LNCaP clone FGC (cell line): ENCODE results near the gene LTBP1.

ENCODE experiments used
- DNase-seq: peaks from one replicate; pipeline ENCODE4 v3.0.0-alpha.2; 2011; ENCODE audit warnings: low read depth
- H3K4me3 ChIP-seq: 2 replicates; pipeline ENCODE4 v1.5.1; 2011; ENCODE audit warnings: mild to moderate bottlenecking, low read depth, low read length, control low read depth
- TF ChIP-seq, protein P1 (sequence below): IDR thresholded peaks from 2 replicates; pipeline ENCODE4 v1.5.1; 2012; ENCODE audit warnings: mild to moderate bottlenecking; ENCODE audit not compliant: control insufficient read depth, insufficient read depth; ENCODE audit errors: extremely low read depth

LTBP1 gene

DNA sequence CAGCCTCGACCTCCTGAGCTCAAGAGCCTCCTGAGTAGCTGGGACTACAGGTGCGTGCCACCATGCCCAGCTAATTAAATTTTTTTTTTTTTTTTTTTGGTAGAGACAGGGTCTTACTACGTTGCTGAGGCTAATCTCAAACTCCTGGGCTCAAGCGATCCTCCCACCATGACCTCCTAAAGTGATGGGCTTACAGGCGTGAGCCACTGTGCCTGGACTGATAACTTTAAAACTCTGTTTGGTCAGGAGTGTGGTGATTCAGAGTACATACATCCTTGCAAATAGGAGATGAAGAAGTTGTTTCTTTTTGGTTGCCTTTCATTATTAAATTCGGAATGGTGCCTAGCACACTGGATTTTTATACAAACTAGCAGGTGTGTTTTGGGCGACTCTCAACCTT, 73.0 kb downstream of the LTBP1 start:
- TF ChIP-seq, protein P1, sequence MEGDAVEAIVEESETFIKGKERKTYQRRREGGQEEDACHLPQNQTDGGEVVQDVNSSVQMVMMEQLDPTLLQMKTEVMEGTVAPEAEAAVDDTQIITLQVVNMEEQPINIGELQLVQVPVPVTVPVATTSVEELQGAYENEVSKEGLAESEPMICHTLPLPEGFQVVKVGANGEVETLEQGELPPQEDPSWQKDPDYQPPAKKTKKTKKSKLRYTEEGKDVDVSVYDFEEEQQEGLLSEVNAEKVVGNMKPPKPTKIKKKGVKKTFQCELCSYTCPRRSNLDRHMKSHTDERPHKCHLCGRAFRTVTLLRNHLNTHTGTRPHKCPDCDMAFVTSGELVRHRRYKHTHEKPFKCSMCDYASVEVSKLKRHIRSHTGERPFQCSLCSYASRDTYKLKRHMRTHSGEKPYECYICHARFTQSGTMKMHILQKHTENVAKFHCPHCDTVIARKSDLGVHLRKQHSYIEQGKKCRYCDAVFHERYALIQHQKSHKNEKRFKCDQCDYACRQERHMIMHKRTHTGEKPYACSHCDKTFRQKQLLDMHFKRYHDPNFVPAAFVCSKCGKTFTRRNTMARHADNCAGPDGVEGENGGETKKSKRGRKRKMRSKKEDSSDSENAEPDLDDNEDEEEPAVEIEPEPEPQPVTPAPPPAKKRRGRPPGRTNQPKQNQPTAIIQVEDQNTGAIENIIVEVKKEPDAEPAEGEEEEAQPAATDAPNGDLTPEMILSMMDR = no peak
- no peak overlapping the region for H3K4me3 ChIP-seq

DNA sequence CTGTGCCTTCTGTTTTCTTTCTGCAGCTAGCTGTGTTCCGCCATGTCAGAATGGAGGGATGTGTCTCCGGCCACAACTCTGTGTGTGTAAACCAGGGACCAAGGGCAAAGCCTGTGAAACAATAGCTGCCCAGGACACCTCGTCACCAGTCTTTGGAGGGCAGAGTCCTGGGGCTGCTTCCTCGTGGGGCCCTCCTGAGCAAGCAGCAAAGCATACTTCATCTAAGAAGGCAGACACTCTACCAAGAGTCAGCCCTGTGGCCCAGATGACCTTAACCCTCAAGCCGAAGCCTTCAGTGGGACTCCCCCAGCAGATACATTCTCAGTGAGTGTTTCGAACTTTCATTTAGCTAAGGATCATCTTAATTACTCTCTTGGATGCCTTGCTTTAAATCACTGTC, 74.1 kb downstream of the LTBP1 start:
- DNase-seq = no peak
- TF ChIP-seq, protein P1 = no peak
- H3K4me3 ChIP-seq = no peak overlapping the region

More for the DNA sequence above, 73.0 kb downstream of the LTBP1 start:
- DNase-seq = no peak

DNA sequence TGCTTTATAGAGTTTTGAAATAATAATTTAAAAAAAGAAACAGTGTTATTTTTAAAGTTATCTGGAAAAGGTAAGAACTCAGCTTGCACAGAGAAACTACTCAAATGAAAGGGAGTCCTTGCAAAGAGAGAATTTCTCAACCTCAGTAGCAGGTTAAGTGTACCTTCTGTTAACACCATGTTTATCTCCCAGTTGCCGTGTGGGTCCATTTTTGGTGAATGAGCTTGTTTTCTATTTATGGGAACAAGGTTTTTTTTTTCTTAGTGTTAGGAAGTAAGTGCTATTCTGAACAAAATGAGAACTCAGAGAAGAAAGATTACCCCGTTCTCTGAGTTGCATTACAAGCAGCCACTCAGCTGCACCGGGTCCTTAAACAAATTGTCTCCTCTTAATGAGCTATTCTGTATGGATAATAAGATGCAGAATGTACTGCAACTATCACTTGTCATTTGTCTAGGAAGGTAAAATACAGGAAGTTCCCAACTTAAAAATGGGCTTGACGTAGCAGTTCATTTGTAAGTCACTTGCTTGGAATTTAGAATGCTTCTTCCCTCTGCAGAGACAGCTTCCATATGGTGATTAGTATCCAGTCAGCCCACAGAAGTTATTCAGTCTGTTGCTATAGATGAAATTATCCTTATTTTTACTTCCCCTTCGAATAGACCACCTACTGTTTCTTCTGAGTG, 74.9 kb downstream of the LTBP1 start:
- no peak for DNase-seq
- TF ChIP-seq, protein P1 = no peak
- H3K4me3 ChIP-seq = no peak overlapping the region

DNA sequence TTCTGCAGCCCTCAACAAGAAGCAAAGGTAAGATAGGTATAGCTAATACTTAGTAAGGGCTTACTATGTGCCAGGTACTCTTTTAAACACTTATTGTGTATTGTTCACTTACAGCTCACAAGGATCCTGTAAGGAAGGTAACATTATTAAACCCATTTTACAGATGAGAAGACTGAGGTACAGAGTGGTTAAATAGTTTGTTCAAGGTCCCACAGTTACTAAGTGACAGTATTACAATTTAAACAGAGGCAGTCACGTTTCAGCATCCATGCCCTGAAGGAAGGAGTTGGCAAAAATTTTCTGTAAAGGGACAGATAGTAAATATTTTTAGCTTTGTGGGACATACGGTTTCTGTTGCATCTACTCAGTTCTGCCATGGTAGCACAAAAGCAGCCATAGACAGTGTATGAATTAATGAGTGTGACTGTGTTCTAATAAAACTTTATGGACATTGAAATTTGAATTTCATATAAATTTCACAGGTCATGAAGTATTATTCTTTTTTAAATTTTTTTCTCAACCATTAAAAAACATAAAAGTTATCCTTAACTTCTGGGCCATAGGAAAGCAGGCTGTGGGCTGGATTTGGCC, 75.7 kb downstream of the LTBP1 start:
- H3K4me3 ChIP-seq = no peak overlapping the region
- TF ChIP-seq, protein P1 = no peak
- no peak for DNase-seq

DNA sequence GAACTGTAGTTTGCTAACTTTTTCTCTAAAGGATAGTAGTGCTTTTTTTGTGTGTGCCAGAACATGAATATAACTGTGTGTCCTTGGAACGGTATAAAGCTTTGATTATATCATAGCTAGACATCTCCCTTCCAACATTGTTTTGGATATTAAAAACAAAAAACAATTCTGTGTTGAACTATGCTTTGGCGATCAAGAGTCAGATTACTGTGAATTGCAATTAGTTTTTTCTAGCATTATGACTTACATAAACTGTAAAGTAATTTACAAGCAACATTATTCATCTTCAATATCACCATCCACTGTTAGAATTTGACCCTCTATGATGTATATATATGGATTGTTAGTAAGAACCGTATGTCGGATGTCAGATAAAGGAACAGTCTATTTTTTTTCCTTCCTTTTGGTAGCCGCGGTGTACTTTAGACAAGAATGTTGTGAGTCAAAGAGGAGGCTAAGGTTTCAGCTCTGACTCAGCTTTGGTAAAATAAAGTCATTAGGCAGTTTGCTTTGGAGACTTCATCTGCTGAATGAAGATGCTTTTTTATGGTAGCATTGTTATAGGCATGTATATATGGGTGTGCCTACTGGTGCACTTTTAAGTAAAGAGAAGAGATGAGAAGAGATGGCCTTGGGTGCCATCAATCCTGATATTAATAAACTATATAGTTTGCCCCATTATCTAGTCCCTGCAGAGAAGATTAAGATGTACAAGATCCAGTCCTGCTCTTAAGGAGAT, 76.4 kb downstream of the LTBP1 start:
- no peak for DNase-seq
- H3K4me3 ChIP-seq = no peak overlapping the region
- TF ChIP-seq, protein P1 = no peak

DNA sequence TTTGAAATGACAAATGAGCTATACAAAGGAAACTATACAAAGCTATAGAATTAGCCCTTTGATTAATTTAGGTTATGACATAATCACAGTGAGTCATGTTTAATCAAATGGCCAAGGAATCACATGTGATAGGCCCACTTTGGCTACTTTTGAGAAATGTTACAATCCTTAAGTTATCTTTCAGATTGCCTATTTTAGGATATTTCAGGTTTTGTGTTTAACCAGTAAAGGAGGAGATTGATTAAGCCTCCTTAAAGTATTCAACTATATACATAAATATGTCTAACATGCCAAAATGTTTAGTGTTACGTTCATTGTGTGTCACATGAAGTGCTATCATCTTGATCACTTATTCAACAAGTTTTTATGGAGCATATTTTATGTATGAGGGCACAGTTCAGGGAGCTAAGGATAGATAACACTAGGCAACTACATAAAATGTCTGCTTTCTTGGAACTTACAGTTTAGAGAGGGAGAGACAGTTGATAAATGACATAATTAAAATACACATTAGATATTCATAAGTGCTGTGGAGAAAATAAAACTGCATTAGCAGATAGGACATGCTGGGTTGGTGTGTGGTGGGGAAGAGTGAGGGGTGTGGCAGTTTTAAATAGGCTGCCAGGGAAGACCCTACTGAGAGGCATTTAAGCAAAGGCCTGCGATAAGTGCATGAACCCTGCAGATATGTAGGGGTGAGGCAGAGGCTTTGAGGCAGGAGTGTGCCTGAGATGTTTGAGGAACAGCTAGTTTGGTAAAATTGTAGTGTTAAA, 77.2 kb downstream of the LTBP1 start:
- DNase-seq = no peak

More for the DNA sequence above, 77.2 kb downstream of the LTBP1 start:
- H3K4me3 ChIP-seq = no peak overlapping the region
- TF ChIP-seq, protein P1 = no peak
